Keratinocyte (primary cell): Measurements from ENCODE around the gene QSOX2. TPM values are rescaled to one million over a fixed set of nuclear protein-coding genes. Genes with fewer than 3 reads are reported as not detected.

Source experiments
- DNase-seq: peaks from one replicate; pipeline ENCODE4 v3.0.0-alpha.2; 2011; ENCODE audit warnings: low read depth, missing footprints, low spot score
- FAIRE-seq: peaks from 2 replicates; lab custom pipeline; 2011; peaks lifted over from hg19 to GRCh38; lab: Jason Lieb, UNC
- H2AFZ ChIP-seq: 2 replicates; pipeline ENCODE4 v1.6.0; 2012; ENCODE audit warnings: low read length, control low read depth, inconsistent platforms; ENCODE audit not compliant: control insufficient read depth
- H3K27ac ChIP-seq: 2 replicates; pipeline ENCODE4 v1.5.1; 2011; ENCODE audit warnings: low read length; ENCODE audit not compliant: control insufficient read depth, insufficient read depth
- H3K27me3 ChIP-seq: 3 replicates; pipeline ENCODE4 v1.6.0; 2011; ENCODE audit warnings: low read length; ENCODE audit not compliant: control insufficient read depth, insufficient read depth; ENCODE audit errors: extremely low read depth
- H3K36me3 ChIP-seq, 2 experiments: 2 replicates in 1 of 2; 3 replicates in 1 of 2; pipeline ENCODE4 v1.5.1; 2011; ENCODE audit warnings: low read length in 2 of 2, mild to moderate bottlenecking in 1 of 2; ENCODE audit not compliant: control insufficient read depth in 2 of 2, insufficient read depth in 2 of 2; ENCODE audit errors: extremely low read depth in 1 of 2
- H3K4me1 ChIP-seq: 3 replicates; pipeline ENCODE4 v1.5.1; 2011; ENCODE audit warnings: low read length; ENCODE audit not compliant: control insufficient read depth, insufficient read depth; ENCODE audit errors: extremely low read depth
- H3K4me2 ChIP-seq: 3 replicates; pipeline ENCODE4 v1.6.0; 2011; ENCODE audit warnings: low read depth, low read length; ENCODE audit not compliant: control insufficient read depth, insufficient read depth; ENCODE audit errors: extremely low read depth
- H3K4me3 ChIP-seq, 3 experiments: fragments of 200-600 bp in 1 of 3; sonication (generic) in 1 of 3; 2 replicates in 2 of 3; 3 replicates in 1 of 3; pipeline ENCODE4 v1.5.1; 2011 to 2016; ENCODE audit warnings: low read length in 3 of 3, mild to moderate bottlenecking in 3 of 3, control low read depth in 2 of 3, inconsistent platforms in 1 of 3, low read depth in 1 of 3, mixed read lengths in 1 of 3, mixed run types in 1 of 3, moderate library complexity in 1 of 3; ENCODE audit not compliant: control insufficient read depth in 2 of 3, insufficient read depth in 2 of 3; ENCODE audit errors: extremely low read depth in 1 of 3
- H3K79me2 ChIP-seq: 2 replicates; pipeline ENCODE4 v1.6.0; 2012; ENCODE audit warnings: low read length; ENCODE audit not compliant: control insufficient read depth, insufficient read depth
- H3K9ac ChIP-seq: 3 replicates; pipeline ENCODE4 v1.6.0; 2011; ENCODE audit warnings: low read length; ENCODE audit not compliant: control insufficient read depth, insufficient read depth; ENCODE audit errors: extremely low read depth
- H3K9me1 ChIP-seq: 3 replicates; pipeline ENCODE4 v1.6.0; 2011; ENCODE audit warnings: low read length; ENCODE audit not compliant: control insufficient read depth, insufficient read depth; ENCODE audit errors: extremely low read depth
- H3K9me3 ChIP-seq: 2 replicates; pipeline ENCODE4 v1.5.1; 2012; ENCODE audit warnings: low read depth, low read length; ENCODE audit not compliant: control insufficient read depth
- H4K20me1 ChIP-seq: 3 replicates; pipeline ENCODE4 v1.6.0; 2011; ENCODE audit warnings: low read length; ENCODE audit not compliant: control insufficient read depth, insufficient read depth; ENCODE audit errors: extremely low read depth
- EZH2 ChIP-seq: IDR thresholded peaks from one replicate; pipeline ENCODE4 v1.6.1; 2012; ENCODE audit warnings: inconsistent platforms, mild to moderate bottlenecking, low read length, moderate library complexity
- dilution Hi-C: fragments of 300-500 bp; cut with MboI; formaldehyde crosslinking; loops from one replicate; pipeline ENCODE4 v1.7.0; 2020; ENCODE audit warnings: low sequenced_read_pairs; ENCODE audit not compliant: extremely low pct_ligation_motif_present
- polyA plus RNA-seq, 5 experiments: library from polyadenylated mRNA; depleted of rRNA in 3 of 5; stranded (reverse) in 3 of 5; stranded (forward) in 1 of 5; unstranded in 1 of 5; fragments of >200 nt; gene quantifications; 1 replicate in 1 of 5; 2 replicates in 3 of 5; 3 replicates in 1 of 5; pipeline versions ENCODE4 v1.2.1 to v1.2.3, GENCODE V29; 2011 to 2012; ENCODE audit warnings: missing spikeins in 2 of 5, low read depth in 1 of 5, low replicate concordance in 1 of 5
- TF ChIP-seq, protein P1 (sequence below), 3 experiments: IDR thresholded peaks in 1 of 3; conservative IDR thresholded peaks in 1 of 3; optimal IDR thresholded peaks in 1 of 3; 2 replicates in 2 of 3; 3 replicates in 1 of 3; pipeline versions ENCODE3 to v1.5.1; 2011; ENCODE audit warnings: low read length in 3 of 3, mild to moderate bottlenecking in 3 of 3, moderate library complexity in 2 of 3, control low read depth in 1 of 3, inconsistent platforms in 1 of 3; ENCODE audit not compliant: insufficient read depth in 2 of 3; ENCODE audit errors: extremely low read depth in 1 of 3

Gene QSOX2
- polyA plus RNA-seq, 1 donor (not counting 4 experiments of a cell fraction or from before 2014, with no cell fraction given): 11.9 TPM

GRCh38 chr9:136223871-136224640 is 21.6 kb downstream of the QSOX2 start:
- dilution Hi-C loops: no loop called here
- H3K79me2 ChIP-seq: no peaks in the 10 kb centered on the region
- H4K20me1 ChIP-seq: peaks cover 44% of the 10 kb centered on the region
- peaks cover 11% of the 10 kb centered on the region for H3K9me1 ChIP-seq
- no peaks in the 10 kb centered on the region for H3K9me3 ChIP-seq
- no peak for TF ChIP-seq EZH2
- TF ChIP-seq, protein P1, sequence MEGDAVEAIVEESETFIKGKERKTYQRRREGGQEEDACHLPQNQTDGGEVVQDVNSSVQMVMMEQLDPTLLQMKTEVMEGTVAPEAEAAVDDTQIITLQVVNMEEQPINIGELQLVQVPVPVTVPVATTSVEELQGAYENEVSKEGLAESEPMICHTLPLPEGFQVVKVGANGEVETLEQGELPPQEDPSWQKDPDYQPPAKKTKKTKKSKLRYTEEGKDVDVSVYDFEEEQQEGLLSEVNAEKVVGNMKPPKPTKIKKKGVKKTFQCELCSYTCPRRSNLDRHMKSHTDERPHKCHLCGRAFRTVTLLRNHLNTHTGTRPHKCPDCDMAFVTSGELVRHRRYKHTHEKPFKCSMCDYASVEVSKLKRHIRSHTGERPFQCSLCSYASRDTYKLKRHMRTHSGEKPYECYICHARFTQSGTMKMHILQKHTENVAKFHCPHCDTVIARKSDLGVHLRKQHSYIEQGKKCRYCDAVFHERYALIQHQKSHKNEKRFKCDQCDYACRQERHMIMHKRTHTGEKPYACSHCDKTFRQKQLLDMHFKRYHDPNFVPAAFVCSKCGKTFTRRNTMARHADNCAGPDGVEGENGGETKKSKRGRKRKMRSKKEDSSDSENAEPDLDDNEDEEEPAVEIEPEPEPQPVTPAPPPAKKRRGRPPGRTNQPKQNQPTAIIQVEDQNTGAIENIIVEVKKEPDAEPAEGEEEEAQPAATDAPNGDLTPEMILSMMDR (optimal IDR thresholded peaks at IDR 0.05 in 1 of 3, IDR thresholded peaks at IDR 0.05 in 1 of 3, conservative IDR thresholded peaks at IDR 0.05 in 1 of 3; ENCODE audit: extremely low read depth in 1 of 3, insufficient read depth in 2 of 3, low read length in 3 of 3): no peak
- no peak overlapping the region for H3K4me2 ChIP-seq
- DNase-seq: no peak
- H3K27me3 ChIP-seq: no peaks in the 10 kb centered on the region
- H2AFZ ChIP-seq: no peak overlapping the region
- FAIRE-seq: no peak
- H3K27ac ChIP-seq: no peak overlapping the region
- peaks cover 49% of the 10 kb centered on the region for H3K4me1 ChIP-seq
- H3K36me3 ChIP-seq: peaks cover 6 to 9% of the 10 kb centered on the region in 2 experiments
- H3K4me3 ChIP-seq: no peak overlapping the region
- H3K9ac ChIP-seq: no peak overlapping the region

DNA sequence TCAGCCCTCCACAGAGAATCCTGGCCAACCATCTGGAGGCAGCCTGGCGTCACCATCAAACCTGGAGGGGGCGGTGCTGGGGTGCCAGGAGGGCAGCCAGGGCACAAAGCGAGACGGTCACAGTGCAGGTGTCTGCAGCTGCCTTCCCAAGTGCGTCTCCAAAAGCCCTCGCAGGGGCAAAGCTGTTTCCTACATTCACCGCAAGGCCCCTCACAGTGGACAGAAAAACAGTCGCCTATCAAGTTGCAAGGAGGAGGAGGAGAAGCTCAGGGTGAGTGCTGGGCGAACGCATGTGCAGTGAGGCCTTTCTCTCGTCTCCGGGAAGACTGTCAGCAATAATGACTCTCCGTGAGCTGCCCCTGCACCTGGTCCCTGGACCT is 22.7 kb downstream of the QSOX2 start:
- H3K9ac ChIP-seq: no peak overlapping the region
- H3K9me3 ChIP-seq: no peaks in the 10 kb centered on the region
- no peak overlapping the region for H3K4me3 ChIP-seq
- DNase-seq (no peak), FAIRE-seq (no peak)
- H3K36me3 ChIP-seq: peaks cover 8 to 16% of the 10 kb centered on the region in 2 experiments
- no peak overlapping the region for H3K27ac ChIP-seq
- dilution Hi-C loops: no loop called here
- H4K20me1 ChIP-seq: peaks cover 56% of the 10 kb centered on the region
- H3K4me1 ChIP-seq: peaks cover 44% of the 10 kb centered on the region
- H3K9me1 ChIP-seq: peaks cover 14% of the 10 kb centered on the region
- no peak overlapping the region for H2AFZ ChIP-seq
- no peak overlapping the region for H3K4me2 ChIP-seq
- TF ChIP-seq, protein P1 (optimal IDR thresholded peaks at IDR 0.05 in 1 of 3, IDR thresholded peaks at IDR 0.05 in 1 of 3, conservative IDR thresholded peaks at IDR 0.05 in 1 of 3; ENCODE audit: extremely low read depth in 1 of 3, insufficient read depth in 2 of 3, low read length in 3 of 3): no peak
- no peaks in the 10 kb centered on the region for H3K27me3 ChIP-seq
- H3K79me2 ChIP-seq: no peaks in the 10 kb centered on the region
